NCI-H1092 treated with DMSO at 0.1 percent for 48 hours (cell line): ENCODE measurements around the gene DEAF1.
A peak's percentile ranks its signal among the peaks of the same experiment; 100 is the strongest.
"Not testable (repeated sequence)": the region's sequence is repeated elsewhere in the genome, so short reads cannot be mapped to it uniquely, and the experiment has no call there.

ENCODE experiments used
- DNase-seq: peaks from one replicate; lab custom pipeline; 2025; lab: John Stamatoyannopoulos, UW

Gene DEAF1

DNA sequence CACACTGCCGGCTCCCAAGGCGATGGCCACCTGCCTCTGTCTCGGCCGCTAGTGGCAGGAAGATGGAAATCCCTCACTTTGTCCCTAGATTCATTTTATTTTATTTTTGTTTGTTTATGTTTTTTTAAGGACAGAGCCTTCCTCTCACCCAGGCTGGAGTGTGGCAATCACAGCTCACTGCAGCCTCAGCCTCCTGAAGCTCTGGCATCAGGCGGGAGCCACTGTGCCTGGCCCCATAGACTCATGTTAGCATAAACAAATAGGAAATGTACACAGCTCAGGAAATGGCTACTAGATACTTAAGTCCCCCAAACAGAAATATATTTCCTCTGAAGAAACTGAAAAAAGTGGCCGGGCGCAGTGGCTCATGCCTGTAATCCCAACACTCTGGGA lies 4.1 kb upstream of the DEAF1 start:
- DNase-seq = no peak

DNA sequence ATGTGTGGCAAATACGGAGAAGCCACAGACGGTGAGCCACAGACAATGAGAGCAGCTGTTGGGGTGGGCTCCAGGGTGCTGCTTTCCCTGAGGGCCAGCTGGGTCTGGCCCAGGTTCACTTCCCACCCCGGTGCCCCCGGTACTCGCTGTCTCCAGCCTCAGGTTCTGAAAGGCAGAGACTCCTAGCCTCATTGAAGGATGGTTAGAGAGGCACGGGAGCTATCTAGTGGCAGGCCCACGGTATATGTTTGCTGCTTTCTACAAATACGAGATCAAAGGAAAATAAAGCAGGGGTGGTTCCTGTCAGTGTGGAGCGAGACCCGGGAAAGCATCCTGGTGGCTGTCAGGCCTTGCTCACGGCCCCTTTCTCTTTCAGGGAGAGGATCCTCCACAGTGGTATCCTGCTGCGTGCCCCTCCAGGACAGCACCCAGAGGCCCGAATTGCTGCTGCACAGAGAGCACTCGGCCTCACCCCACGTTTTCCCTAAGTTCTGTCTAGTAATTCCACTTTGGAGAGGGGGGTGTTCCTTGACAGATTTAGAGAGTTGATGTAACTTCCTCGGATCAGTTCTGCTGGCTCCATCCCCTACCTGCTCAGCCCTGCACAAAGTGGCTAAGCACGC lies 3.6 kb upstream of the DEAF1 start:
- no peak for DNase-seq

DNA sequence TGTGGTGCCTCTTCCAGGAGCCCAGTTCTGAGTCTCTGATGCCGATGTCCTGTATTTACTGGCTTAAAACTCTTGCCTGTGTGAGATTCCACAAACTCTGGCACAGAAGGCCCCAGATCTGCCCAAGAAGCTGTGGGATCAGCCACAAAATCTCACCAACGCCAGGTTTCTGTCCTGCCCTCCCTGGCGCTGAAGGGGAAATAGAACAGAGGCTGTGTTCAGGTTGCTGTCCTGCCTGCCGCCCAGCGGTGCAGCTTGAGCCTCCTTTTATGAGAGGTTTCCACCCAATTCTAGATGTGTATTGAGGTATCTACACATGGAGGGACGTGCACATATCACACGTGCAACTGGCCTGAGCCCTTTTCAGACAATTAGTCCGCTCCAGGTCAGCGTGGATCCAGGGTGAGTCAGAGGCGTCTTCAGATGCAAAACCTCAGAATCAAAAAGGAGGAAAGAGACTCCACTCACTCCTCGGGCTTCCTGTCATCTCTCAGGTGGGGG lies 2.8 kb upstream of the DEAF1 start:
- no peak for DNase-seq

DNA sequence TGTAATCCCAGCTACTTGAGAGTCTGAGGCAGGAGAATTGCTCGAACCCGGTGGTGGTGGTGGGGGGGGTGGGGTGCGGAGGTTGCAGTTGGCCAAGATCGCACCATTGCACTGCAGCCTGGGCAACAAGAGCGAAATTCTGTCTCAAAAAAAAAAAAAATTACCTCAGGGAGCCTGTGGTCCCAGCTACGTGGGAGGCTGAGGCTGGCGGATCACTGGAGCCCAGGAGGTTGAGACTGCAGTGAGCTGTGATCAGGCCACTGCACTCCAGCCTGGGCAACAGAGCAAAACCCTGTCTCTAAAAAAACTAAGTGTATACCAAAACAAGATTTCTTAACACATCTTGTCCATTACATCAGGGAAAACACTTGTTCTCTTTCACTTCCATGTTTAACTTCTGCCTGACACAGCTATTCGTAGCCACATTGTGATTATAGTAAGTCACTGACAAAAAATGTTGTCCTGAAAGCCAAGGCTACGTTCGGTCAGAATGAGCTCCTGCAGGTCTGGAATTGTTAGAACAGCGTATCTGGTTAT lies 2.0 kb upstream of the DEAF1 start:
- no peak for DNase-seq

DNA sequence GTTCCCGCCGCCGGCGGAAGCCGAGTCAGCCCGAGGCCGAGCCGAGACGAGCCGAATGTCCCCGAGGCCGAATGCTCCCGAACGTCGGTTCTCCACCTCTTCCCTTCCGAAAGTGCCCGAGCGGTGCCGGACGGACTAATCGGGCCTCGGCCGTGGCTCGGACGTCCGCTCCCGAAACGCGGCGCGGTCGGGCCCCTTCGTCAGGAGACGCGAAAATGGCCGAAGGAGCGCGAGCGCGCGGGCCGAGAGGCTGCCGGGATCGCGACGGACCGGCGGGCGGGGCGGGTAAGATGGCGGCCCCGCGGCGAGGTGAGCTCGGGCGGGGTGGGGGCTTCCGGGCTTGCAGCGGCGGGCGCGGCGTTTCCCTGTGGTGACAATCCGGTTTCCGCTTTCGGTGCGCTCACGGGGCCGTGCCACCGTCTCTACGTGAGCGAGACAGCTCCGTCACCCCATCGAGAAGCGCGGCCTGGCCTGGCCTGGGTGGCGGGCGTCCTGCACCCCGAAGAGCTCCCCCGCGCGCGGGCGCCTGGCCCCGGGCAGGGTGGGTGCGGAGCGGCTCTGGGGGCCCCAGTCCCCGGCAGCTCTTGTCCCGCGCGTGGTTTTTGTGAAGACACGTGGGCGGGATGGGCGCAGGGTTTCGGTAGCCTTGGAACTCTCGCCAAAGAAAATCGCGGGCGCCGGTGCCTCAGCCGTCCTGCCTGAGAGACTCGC lies 671 bp upstream of the DEAF1 start, which contains the start of gene TMEM80:
TSS of gene TMEM80 (plus strand) at position 279 of the 711 bp plus-strand sequence. CDS start at position 291, 12 bp downstream.
- peak; percentile 96 for DNase-seq

DNA sequence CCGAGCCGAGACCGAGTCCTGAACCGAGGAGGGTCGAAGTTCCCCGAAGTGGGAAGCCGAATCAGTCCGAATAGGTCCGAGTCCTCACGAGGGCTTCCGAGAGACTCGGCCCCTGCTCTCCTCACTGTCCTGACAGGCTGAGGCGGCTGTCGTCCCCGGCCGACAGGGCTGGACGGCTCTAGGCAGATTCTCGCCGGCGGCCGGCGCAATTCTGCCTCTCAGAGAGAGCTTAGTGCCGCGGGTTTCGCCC lies 191 bp upstream of the DEAF1 start:
- DNase-seq = no peak

DNA sequence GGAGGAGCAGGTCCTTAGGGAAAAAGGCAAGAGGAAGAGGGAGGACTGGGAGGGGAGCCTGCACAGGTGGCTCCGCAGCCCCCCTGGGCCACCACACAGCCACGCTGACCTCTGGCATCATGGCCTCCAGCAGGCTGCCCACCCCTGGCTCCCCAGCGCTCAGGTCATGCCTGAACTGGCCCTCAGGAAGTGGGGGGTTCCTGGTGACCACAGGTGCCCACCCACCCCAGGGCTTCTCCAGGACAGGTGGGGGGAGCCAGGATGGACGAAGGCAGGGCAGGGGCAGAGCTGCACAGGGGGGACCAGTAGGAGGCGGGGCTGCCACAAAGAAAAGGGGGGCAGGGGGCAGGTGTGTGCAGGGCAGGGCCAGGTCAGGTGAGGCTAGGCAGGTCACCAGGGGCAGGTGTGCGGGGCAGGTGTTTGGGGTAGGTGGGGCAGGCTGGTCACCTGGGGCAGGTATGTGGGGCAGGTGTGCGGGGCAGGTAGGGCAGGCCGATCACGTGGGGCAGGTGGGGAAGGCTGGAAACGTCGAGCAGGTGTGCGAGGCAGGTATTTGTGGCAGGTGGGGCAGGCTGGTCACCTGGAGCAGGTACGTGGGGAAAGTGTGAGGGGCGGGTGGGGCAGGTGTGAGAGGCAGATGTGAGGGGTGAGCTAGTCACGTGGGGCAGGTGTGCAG lies 997 bp downstream of the DEAF1 start:
- no peak for DNase-seq

DNA sequence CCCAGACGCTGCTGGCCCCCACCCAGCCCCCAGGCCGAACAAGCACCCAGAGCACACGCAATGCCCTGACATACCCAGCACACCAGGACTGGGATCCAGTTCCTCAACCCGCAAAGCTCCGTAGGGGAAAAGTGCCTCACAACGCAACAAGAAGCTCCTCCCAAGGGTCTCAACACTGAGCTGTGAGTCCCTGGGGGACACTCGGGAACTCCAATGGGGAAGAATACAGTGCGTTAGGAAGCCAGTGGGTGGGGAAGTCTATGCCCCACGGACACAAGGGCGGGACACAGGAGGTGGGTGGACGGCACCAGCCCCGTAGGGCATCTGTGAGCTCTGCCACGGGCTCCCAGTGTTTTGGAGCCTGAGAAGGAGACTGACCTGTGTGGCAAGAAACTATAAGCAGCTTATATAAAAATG lies 1.6 kb downstream of the DEAF1 start:
- no peak for DNase-seq

DNA sequence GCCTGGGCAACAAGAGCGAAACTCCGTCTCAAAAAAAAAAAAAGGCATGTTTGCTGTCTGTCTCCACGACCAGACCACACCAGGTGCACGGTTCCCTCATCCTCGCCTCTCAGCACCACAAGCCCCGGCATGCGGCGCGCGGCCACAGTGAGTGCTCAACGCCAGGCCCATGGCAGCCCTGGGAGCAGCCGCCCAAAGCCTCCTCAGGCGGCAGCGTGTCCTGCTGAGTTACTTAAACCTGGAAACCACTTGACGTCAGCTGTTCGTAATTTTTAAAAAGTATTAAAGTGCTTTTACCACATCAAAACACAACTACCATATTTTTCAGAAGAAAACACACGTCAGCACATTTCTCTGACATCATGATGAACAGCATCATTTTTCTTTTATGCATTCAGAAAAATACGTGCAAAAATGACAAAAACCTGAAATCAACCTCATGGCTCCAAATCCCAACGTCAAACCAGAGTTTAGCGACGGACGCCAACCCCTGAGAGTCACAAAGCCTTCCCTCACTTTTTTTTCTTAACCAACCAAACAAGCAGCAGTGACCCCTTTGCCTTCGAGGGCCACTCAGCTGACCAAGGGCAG lies 2.1 kb downstream of the DEAF1 start:
- DNase-seq = no peak

DNA sequence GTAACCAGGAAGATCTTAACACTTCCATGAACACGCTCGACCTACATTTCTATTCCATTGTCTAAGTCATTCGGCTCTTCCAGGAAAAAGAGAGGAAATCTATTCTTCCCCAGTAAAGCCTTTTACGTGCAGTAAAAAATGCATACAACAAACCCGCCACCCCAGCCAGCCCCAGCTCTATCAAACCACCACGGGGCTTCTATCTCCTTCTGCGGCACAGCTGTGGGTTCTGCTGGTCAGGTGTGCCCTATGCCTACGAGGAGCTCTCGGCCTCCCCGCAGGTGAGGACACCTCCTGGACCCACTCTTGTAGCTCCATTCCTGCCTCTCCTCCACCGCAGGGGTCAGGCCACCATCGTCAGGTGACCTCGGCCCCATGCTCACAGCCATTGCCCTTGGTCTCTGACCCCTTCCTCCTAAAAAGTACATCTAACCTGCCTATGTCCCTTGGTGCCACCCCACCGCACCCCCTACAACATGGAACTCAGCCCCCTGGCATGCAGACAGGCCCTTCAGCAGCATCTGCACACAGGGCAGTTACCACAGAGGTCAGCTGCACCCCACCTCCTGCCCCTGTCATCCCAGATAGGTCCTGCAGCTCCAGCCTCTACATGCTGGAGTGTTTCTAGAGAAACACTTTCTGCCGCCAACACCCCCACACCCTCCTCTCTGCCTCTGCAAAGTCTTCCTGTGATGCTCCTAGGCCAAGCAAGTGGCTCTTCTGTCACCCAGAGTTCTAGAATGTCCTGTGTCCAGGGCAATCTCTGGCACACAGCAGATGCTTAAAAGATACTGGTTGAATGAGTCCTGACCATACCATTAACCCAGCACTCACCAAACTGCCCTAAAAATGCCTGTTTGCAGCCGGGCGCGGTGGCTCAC lies 3.1 kb downstream of the DEAF1 start:
- no peak for DNase-seq

DNA sequence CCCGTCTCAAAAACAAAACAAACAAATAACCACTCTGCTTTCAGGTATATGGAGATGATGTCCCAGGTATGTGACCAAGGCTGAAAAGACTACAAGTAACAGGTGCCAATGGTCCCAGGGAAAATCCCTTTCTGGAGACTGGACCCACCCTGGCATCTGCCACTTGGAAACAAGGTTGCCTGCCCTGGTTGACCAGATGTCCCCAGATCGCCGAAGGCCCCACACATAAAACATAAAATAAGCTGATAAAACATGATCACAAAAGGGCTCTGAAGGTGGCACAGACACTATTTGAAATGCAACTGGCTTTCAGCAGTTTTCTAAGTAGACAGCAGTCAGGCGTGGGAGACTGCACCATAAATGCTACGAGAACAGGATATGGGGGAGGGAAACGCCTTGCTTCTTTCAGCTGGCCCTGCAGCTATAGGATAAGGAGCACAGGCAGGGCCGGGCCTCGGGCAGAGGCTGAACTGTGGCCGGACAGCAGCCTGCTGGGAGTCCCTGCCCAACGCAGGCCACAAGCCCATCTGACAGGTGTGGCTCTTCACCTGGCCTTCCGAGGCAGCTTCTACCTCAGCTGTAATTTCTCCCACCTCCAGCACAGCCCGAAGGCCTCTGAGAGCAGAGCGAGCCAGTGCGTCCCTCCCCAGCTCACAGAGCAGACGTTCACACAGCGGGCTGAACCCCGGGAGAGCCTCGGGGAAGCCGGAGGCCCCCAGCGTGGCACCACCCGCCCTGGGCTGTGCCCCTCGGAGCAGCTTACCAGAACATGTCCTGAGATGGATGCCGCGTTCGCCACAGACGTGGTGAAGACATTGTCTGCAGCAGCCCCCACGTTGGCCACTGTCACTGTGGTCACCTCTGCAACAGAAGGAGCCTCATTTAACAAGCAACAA lies 4.0 kb downstream of the DEAF1 start:
- DNase-seq = no peak

DNA sequence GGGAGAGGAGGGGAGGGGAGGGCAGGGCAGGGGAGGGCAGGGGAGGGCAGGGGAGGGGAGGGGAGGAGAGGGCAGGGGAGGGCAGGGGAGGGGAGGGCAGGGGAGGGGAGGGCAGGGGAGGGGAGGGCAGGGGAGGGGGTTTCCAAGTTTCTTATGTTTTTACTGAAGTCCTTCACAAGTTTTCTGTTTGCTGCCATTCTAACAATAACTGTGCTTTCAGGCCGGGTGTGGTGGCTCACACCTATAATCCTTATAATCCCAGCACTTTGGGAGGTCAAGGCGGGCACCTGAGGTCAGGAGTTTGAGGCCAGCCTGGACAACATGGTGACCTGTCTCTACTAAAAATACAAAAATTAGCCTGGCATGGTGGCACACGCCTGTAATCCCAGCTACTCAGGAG lies 4.8 kb downstream of the DEAF1 start:
- not testable (repeated sequence) for DNase-seq

DNA sequence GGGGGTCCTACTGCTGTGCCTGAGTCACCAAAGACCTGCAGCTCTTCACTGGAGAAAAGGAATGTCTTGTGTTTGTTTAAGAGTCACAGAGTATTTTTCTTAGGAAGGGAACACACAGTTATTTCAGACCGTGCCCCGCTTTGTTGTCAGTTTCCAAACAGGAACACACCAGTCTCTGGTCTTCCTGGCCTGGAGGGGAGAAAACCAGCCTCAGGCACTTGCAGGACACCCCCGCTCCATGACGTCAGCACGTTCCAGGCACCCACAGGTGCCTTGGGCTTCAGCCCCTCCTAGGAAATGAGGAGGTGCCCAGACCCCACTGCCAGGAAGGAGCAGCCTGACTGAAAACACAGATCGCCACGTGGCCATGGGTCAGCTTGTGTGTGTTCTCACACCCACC lies 5.4 kb downstream of the DEAF1 start:
- no peak for DNase-seq

DNA sequence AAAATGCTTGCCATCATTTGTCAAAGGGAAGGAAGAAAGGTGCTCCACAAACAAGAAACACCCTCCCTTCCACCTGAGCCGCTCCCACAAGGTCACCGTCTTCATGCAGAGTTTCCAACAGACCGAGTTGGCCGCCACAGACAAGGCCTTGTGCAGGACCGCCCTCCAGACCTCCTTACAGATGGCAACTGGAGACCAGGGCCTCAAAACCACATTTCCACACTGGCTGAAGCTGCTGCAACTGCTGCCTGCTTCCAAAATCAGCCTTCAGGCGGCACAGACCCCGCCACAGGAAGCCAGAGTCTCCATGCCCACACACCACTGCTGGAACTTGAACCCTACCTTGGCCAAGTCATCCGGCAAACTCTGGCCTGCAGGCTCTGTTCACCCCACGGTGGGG lies 6.3 kb downstream of the DEAF1 start:
- no peak for DNase-seq

DNA sequence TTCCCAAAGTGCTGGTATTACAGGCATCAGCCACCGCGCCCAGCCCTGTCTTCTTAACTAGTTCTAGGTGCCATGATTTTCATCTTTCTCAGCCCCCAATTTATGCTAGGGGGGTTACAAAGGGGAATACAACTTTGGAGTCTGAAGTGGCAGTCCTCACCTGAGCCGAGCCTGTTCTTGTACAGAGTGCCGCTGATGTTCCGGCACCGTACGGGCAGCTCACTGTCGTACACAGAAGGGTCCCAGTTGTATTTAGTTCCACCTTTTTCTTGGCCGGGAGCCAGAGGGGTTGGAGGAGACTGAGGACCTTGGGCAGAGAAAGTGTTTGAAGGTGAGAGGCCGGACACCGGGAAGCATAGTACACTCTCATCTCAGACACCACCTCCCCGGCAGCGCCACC lies 7.3 kb downstream of the DEAF1 start:
- DNase-seq = no peak

DNA sequence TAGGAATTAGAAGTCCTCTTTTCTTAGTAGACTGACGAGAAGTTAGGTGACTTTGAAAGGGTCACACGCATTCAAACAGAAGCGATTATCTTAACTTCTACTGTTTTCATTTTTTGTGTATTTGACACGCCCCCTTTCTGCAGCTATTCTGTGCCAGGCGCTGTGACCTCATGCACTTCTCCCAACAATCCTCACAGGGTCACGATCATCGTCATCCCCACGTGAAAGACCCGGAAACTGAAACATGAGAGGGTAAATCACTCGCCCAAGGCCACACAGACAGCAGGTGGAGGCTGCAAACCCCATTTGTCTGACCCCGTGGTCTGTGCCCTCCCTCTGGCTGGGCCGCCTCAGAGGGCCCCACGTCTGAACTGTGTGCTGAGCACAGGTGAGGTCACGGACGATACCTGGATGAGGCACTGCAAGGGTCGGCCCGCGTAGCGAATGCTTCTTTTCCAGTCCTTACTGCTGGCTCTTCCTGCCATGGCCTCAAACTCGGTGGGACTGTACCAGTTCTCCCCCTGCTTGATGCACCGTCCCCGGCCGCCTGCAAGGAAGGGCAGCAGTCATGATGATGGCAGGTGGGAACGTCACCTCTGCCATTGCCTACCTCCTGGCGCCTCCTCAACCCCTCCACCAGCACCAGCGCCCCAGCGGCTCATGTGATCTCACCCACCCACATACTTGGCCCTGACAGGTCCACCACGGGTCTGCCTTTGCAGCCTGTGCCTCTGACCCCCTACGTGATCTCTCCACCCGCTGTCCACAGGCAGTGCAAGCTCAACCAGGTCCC lies 8.4 kb downstream of the DEAF1 start:
- no peak for DNase-seq

DNA sequence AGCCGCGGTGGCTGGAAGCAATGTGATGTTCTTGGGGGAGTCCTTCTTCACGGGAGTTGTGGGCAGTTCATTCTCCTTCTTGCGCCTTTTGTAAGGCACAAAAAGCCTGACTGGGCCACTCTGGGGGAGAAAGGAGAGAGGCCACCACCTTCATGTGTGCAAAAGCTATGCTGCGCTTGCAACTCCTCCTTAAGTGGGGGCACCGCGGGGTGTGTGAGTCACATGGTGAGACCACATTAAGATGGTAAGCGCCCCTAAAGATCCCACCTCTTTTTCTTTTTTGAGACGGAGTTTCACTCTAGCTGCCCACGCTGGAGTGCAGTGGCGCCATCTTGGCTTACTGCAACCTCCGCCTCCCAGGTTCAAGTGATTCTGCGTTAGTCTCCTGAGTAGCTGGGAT lies 14.1 kb downstream of the DEAF1 start:
- DNase-seq = no peak

DNA sequence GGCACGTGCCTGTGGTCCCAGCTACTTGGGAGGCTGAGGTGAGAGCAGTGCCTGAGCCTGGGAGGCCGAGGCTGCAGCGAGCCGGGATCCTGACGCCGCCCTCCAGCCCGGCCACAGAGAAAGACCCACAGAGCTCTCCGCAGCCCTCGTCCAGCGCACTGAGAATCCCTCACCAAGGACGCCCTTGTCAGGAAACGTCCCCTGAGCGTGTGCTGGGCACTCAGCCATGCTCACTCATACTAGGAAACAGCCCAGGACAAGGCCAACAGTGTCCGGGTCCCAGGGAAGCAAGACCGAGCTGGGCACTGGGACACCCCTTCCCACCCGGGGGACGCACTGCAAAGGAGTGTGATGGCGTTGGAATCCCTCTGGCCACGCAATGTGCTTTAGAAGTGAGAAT lies 14.5 kb downstream of the DEAF1 start:
- no peak for DNase-seq

DNA sequence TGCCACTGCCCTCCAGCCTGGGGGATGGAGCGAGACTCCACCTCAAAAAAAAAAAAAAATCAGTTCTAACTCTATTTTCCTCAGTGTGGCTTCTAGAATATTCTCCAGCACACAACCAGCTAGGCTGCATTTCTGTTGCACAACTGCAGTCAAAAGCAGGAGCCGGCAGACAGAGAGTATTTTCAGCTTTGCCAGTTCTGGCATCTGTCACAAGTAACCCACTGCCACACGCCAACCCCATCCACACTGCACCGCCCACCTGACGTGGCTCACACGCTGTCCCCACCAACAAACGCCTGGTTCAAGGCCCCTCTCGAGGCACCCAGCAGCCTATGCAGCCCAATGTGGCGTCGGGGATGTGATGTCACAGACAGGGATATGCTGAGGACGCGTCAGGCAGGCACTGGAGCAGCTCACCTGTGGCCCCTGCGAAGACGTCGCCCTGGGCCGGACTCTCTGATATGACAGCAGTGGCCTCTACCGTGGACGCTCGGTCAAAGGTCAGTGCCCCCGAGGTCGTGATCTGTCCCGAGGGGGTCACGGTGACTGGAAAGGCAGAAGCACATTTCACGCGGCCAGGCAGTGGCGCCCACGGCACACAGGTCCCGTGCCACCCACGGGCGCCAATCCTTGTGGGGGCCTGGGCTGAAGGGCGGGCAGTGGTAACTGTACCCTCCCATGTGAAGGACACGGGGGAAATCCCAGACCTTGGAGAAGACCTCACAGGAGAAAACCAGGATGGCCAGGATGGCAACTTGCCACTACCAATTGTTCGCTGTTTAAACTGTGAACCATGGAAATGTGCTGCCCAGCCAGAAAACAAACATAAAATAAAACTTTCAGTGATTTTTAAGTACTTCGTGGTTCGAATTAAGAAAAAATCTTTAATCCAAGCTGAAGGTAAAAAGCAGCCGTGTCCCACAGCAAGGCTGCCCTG lies 15.5 kb downstream of the DEAF1 start:
- no peak for DNase-seq
